Mesendoderm (in vitro differentiated cells): Measurements from ENCODE around the gene MYL3.

Experiments used
- DNase-seq: peaks from one replicate; pipeline ENCODE4 v3.0.0; 2013
- H2AK5ac ChIP-seq: 2 replicates; pipeline ENCODE4 v1.6.1; 2013; ENCODE audit warnings: low read length, inconsistent platforms
- H2BK120ac ChIP-seq: 2 replicates; pipeline ENCODE4 v1.6.1; 2013; ENCODE audit warnings: low read depth, mild to moderate bottlenecking, low read length, moderate library complexity, mixed read lengths
- H2BK15ac ChIP-seq: replicated peaks from 2 replicates; pipeline ENCODE4 v1.6.1; 2013; ENCODE audit warnings: low read depth, mild to moderate bottlenecking, moderate library complexity
- H2BK5ac ChIP-seq: 2 replicates; pipeline ENCODE4 v1.6.1; 2013; ENCODE audit warnings: low read length, inconsistent platforms
- H3K18ac ChIP-seq: 2 replicates; pipeline ENCODE4 v1.6.1; 2013; ENCODE audit warnings: mild to moderate bottlenecking, low read length, mixed read lengths
- H3K23ac ChIP-seq: one replicate; pipeline ENCODE4 v1.6.1; 2013; ENCODE audit warnings: low read length
- H3K27ac ChIP-seq: 2 replicates; pipeline ENCODE4 v1.5.1; 2013; ENCODE audit warnings: low read depth, mild to moderate bottlenecking, inconsistent platforms, low read length, moderate library complexity
- H3K27me3 ChIP-seq: 2 replicates; pipeline ENCODE4 v1.6.1; 2013; ENCODE audit warnings: low read length, control low read depth, mild to moderate bottlenecking, inconsistent platforms; ENCODE audit not compliant: insufficient read depth, poor library complexity
- H3K36me3 ChIP-seq: 2 replicates; pipeline ENCODE4 v1.6.1; 2013; ENCODE audit warnings: low read length, inconsistent platforms; ENCODE audit not compliant: control insufficient read depth, insufficient read depth
- H3K4ac ChIP-seq: one replicate; pipeline ENCODE4 v1.6.1; 2013; ENCODE audit warnings: low read depth, mild to moderate bottlenecking, low read length, moderate library complexity
- H3K4me1 ChIP-seq: 2 replicates; pipeline ENCODE4 v1.6.1; 2013; ENCODE audit warnings: low read depth, low read length, inconsistent platforms; ENCODE audit not compliant: control insufficient read depth
- H3K4me2 ChIP-seq: 2 replicates; pipeline ENCODE4 v1.6.1; 2013; ENCODE audit warnings: low read length
- H3K4me3 ChIP-seq: 2 replicates; pipeline ENCODE4 v1.5.1; 2013; ENCODE audit warnings: mild to moderate bottlenecking, low read length
- H3K56ac ChIP-seq: one replicate; pipeline ENCODE4 v1.6.1; 2013; ENCODE audit warnings: low read length
- H3K79me1 ChIP-seq: 2 replicates; pipeline ENCODE4 v1.6.1; 2013; ENCODE audit warnings: low read length, inconsistent platforms
- H3K79me2 ChIP-seq: 2 replicates; pipeline ENCODE4 v1.6.1; 2013; ENCODE audit warnings: mild to moderate bottlenecking, low read length; ENCODE audit not compliant: control insufficient read depth, insufficient read depth
- H3K9ac ChIP-seq: 2 replicates; pipeline ENCODE4 v1.6.1; 2013; ENCODE audit warnings: low read length, inconsistent platforms
- H4K5ac ChIP-seq: one replicate; pipeline ENCODE4 v1.6.1; 2013; ENCODE audit warnings: low read length
- H4K8ac ChIP-seq: one replicate; pipeline ENCODE4 v1.6.1; 2013; ENCODE audit warnings: low read depth, mild to moderate bottlenecking, control low read depth, low read length, moderate library complexity
- WGBS: extraction: QIAGEN DNeasy Blood & Tissue Kit; methylation state at CpG from one replicate; pipeline ENCODE4 v1.1.7; 2013; ENCODE audit warnings: low lambda C conversion rate, missing lambda C conversion rate; ENCODE audit not compliant: insufficient coverage; ENCODE audit errors: extremely low coverage; 5-methylcytosine and 5-hydroxymethylcytosine counted together

Gene MYL3

DNA sequence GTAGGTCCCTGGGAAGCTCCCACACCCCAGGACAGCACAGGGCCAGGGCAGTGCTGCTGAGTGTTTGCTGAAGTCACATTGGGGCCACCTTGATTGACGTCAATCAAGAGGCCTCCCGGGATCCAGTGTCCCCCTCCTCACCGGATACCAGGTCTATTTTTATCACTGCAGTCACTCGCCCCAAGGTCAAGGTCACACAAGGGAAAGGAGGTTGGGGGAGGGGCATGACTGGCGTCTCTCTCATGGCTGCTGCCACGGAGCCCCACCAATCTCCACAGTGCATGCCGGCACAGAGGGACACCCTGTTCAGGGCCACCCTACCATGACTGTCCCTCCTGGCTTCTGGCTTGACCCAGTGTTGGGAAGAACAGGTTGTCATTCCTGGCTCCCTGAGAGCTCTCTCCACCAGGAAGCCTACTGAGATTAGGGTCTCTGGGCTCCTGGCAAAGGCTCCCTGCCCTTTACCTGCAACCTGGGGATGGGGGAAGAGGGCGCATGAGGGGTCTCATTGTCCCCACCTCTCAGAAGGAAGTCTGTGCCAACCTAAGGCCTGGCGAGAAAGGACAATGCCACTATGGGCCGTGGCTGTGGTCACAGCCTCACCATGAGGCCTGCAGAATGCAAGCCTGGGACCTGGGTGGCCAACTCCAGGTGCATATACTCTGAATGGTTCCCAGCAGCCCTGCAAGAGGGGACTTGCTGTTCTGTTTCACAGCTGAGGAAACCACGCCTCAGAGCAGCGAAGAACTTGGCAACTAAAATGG, 1.5 kb downstream of the MYL3 start:
- Histone ChIP-seq H2BK5ac (no peak overlapping the region), H3K18ac (no peak overlapping the region), H3K23ac (no peak overlapping the region), H3K79me1 (no peaks in the 10 kb centered on the region), H4K8ac (no peak overlapping the region), H3K79me2 (no peaks in the 10 kb centered on the region), H2AK5ac (no peak overlapping the region), H2BK15ac (no peak overlapping the region), H3K4me1 (no peaks in the 10 kb centered on the region), H3K4me3 (no peak overlapping the region), H3K56ac (no peak overlapping the region), H3K27me3 (no peaks in the 10 kb centered on the region), H3K27ac (no peak overlapping the region), H4K5ac (no peak overlapping the region), H2BK120ac (no peak overlapping the region), H3K36me3 (no peaks in the 10 kb centered on the region), H3K4ac (no peak overlapping the region), H3K4me2 (no peak overlapping the region), H3K9ac (no peak overlapping the region)
- no peak for DNase-seq
- WGBS, result no CpG with 5 or more reads among the region's 12 CpGs

DNA sequence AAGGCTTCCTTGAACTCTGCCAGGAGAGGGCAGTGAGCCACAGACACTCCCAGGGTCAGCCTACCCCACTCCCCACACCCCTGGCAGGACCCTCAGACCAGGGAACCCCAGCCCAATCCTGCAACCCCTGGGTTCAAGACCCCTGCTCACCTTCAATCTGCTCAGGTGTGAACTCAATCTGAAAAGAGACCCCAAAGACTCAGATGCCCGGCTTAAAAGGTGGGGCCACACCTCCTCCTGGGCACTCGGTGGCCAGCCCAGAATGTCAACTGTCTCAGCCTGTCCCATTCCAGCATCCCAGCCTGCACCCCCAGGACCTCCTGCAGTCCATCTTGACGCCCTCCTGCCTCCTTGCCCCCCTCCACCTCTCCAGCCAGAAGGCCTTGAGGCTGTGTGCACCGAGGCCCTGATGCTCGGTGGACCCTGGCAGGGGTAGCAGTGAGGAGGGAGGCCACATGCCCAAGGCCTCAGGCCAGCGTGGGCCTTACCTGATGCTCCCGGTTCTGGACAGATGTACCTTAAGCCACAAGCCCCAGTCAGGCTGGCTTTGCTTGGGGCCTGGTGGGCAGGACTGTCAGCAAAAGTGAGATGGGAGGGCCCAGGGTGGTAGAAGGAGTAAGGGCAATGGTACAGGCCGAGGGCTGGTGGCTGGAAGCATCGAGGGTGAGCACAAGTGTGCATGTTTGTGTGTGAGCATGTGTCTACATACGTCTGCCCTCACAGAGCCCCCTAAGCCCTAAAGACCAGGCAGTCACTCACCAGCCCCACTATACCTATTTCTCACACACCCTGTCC, 2.2 kb downstream of the MYL3 start:
- H3K4me2 ChIP-seq, result no peak overlapping the region
- no peak overlapping the region for H2BK120ac ChIP-seq
- no peaks in the 10 kb centered on the region for H3K27me3 ChIP-seq
- H3K36me3 ChIP-seq, result no peaks in the 10 kb centered on the region
- H3K79me2 ChIP-seq, result no peaks in the 10 kb centered on the region
- H3K4me1 ChIP-seq, result no peaks in the 10 kb centered on the region
- H3K79me1 ChIP-seq, result no peaks in the 10 kb centered on the region
- H4K5ac ChIP-seq, result no peak overlapping the region
- H3K9ac ChIP-seq, result no peak overlapping the region
- H3K56ac ChIP-seq, result no peak overlapping the region
- H2BK15ac ChIP-seq, result no peak overlapping the region
- no peak for DNase-seq
- H2BK5ac ChIP-seq, result no peak overlapping the region
- H2AK5ac ChIP-seq, result no peak overlapping the region
- no peak overlapping the region for H3K4ac ChIP-seq
- H3K23ac ChIP-seq, result no peak overlapping the region
- no CpG with 5 or more reads among the region's 10 CpGs for WGBS
- no peak overlapping the region for H3K18ac ChIP-seq
- no peak overlapping the region for H4K8ac ChIP-seq
- no peak overlapping the region for H3K27ac ChIP-seq
- H3K4me3 ChIP-seq, result no peak overlapping the region

- Histone ChIP-seq H3K4me1 (no peaks in the 10 kb centered on the region), H3K79me1 (no peaks in the 10 kb centered on the region), H3K18ac (no peak overlapping the region), H3K4me2 (no peak overlapping the region), H3K4me3 (no peak overlapping the region), H2BK120ac (no peak overlapping the region), H3K27me3 (no peaks in the 10 kb centered on the region), H4K8ac (no peak overlapping the region), H2BK5ac (no peak overlapping the region), H3K9ac (no peak overlapping the region), H3K79me2 (no peaks in the 10 kb centered on the region), H3K56ac (no peak overlapping the region), H4K5ac (no peak overlapping the region), H3K4ac (no peak overlapping the region), H3K36me3 (no peaks in the 10 kb centered on the region), H3K27ac (no peak overlapping the region), H2BK15ac (no peak overlapping the region), H2AK5ac (no peak overlapping the region), H3K23ac (no peak overlapping the region)
- peak; percentile 58 for DNase-seq
- no CpG with 5 or more reads among the region's 19 CpGs for WGBS
Observed at GRCh38 chr3:46860017-46860809, 3.0 kb downstream of the MYL3 start.

GRCh38 chr3:46859001-46859710, 4.1 kb downstream of the MYL3 start:
- H2BK120ac ChIP-seq, result no peak overlapping the region
- H3K27me3 ChIP-seq, result no peaks in the 10 kb centered on the region
- no peak overlapping the region for H2AK5ac ChIP-seq
- WGBS, result no CpG with 5 or more reads among the region's 11 CpGs
- no peak overlapping the region for H2BK5ac ChIP-seq
- no peaks in the 10 kb centered on the region for H3K4me1 ChIP-seq
- H3K23ac ChIP-seq, result no peak overlapping the region
- no peak overlapping the region for H3K18ac ChIP-seq
- no peak overlapping the region for H4K5ac ChIP-seq
- peak overlapping the region; percentile 18 for H3K56ac ChIP-seq
- no peak overlapping the region for H3K9ac ChIP-seq
- no peaks in the 10 kb centered on the region for H3K79me2 ChIP-seq
- H3K4ac ChIP-seq, result no peak overlapping the region
- H3K27ac ChIP-seq, result no peak overlapping the region
- no peak overlapping the region for H3K4me3 ChIP-seq
- H3K4me2 ChIP-seq, result no peak overlapping the region
- H3K36me3 ChIP-seq, result no peaks in the 10 kb centered on the region
- DNase-seq, result no peak
- no peaks in the 10 kb centered on the region for H3K79me1 ChIP-seq
- H2BK15ac ChIP-seq, result no peak overlapping the region
- H4K8ac ChIP-seq, result no peak overlapping the region

DNA sequence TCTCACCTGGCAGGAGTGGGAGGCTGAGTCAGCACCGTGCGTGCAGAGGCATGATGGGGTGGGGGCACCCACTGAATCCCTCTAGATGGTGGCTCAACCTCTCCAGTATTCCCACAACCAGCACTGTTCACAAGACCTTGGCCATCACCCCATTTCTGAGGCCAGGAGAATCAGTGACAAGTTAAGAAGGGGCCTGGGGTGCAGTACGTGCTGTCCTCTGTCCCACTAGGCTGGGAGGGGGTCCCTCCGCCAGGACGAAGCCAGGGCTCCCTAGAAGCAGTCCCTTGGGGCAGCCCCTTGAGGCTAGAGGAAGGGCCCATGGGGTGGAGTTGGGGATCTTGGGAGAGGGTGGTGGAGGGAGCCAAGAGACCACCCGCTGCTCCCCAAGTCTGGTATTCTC, 4.8 kb downstream of the MYL3 start:
- no peak overlapping the region for H3K23ac ChIP-seq
- H3K18ac ChIP-seq, result no peak overlapping the region
- H2BK120ac ChIP-seq, result no peak overlapping the region
- DNase-seq, result no peak
- no peak overlapping the region for H2BK5ac ChIP-seq
- no peaks in the 10 kb centered on the region for H3K79me2 ChIP-seq
- no peak overlapping the region for H4K8ac ChIP-seq
- H3K36me3 ChIP-seq, result no peaks in the 10 kb centered on the region
- H2AK5ac ChIP-seq, result no peak overlapping the region
- no peak overlapping the region for H3K4me3 ChIP-seq
- H3K4ac ChIP-seq, result no peak overlapping the region
- no peak overlapping the region for H2BK15ac ChIP-seq
- no peaks in the 10 kb centered on the region for H3K79me1 ChIP-seq
- H3K27me3 ChIP-seq, result no peaks in the 10 kb centered on the region
- no peak overlapping the region for H3K56ac ChIP-seq
- H3K9ac ChIP-seq, result no peak overlapping the region
- no CpG with 5 or more reads among the region's 6 CpGs for WGBS
- no peak overlapping the region for H3K4me2 ChIP-seq
- no peak overlapping the region for H4K5ac ChIP-seq
- H3K27ac ChIP-seq, result no peak overlapping the region
- no peaks in the 10 kb centered on the region for H3K4me1 ChIP-seq
